ENCODE data around the gene MRPS15. TPM values are rescaled to one million over a fixed set of nuclear protein-coding genes. Genes with fewer than 3 reads are reported as not detected.

MRPS15 gene
- total and polyA plus RNA-seq, 2 of the 13 experiments (the other 11 are each of a cell fraction or from before 2014, with no cell fraction given) = 59.0 to 113 TPM

DNA sequence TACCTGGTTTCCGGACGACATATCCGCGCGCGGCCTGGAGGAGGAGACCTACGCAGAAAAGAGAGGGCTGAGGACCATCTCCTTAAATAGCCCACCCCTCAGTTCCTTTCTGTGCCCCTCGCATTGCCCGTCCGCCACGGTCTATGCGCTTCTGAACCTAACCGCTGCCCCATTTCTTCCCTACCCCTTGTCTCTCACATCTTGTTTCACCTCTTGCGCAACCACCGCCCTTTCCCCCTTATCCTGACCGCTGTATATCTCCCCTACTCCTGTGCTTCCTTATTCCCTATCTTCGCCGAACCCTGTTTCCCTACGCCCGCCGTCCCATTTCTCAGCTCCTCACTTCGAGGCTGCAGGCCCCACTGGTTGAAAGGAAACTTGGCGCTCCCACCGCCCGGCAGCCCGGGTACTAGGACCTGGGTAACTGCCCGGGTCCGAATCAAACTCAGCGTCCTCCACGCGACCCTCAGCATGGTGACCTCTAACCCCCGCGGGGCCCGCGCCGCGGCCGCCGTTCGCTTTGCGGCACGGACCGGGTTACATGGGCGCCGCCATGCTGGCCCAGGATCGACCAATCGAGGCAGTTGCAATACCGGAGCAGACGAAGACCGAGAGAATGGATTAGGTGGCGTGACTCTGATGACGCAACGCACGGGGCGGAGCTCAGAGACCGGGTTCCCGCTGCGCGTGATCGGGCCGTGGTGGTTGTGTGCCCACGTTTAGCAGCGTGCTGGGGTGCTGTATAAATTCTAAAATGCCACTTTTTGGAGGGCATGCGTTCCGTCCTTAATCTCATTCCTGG lies at the start of gene MRPS15 (continued):
- TF ChIP-seq ZBTB39 (CRISPR knock-in tag; IDR thresholded peaks at IDR 0.05) (0 out of 2 replicates have a peak, but pooled peaks have one; percentile 71), HOXD1 (CRISPR knock-in tag; IDR thresholded peaks at IDR 0.05) (peak; percentile 91), TP53 (CRISPR knock-in tag; conservative IDR thresholded peaks at IDR 0.05) (peak; percentile 21; the same call in 1 of the 2 replicates), KDM3A (CRISPR knock-in tag; IDR thresholded peaks at IDR 0.05; ENCODE audit: low read depth) (peak; percentile 83), ARNTL (CRISPR knock-in tag; IDR thresholded peaks at IDR 0.05) (peak; percentile 37; the same call in 1 of the 2 replicates), ZNF570 (CRISPR knock-in tag; IDR thresholded peaks at IDR 0.05; ENCODE audit: borderline replicate concordance) (no peak), IKZF4 (CRISPR knock-in tag; IDR thresholded peaks at IDR 0.05; ENCODE audit: borderline replicate concordance, low read depth, not compliant biosample characterization) (peak; percentile 70), CENPT (CRISPR knock-in tag; IDR thresholded peaks at IDR 0.05; ENCODE audit: low read depth) (no peak; the same call in 1 of the 2 replicates), U2AF1 (optimal IDR thresholded peaks at IDR 0.05; ENCODE audit: low read depth, low read length) (peak; percentile 87), ZNF224 (CRISPR knock-in tag; IDR thresholded peaks at IDR 0.05) (no peak), ZNF333 (CRISPR knock-in tag; IDR thresholded peaks at IDR 0.05; ENCODE audit: borderline replicate concordance) (no peak), TBP (CRISPR knock-in tag; IDR thresholded peaks at IDR 0.05) (no peak), ZNF619 (CRISPR knock-in tag; IDR thresholded peaks at IDR 0.05) (no peak), HOXA5 (CRISPR knock-in tag; IDR thresholded peaks at IDR 0.05) (peak; percentile 80), NFIB (CRISPR knock-in tag; IDR thresholded peaks at IDR 0.05; ENCODE audit: borderline replicate concordance) (0 out of 2 replicates have a peak, but pooled peaks have one; percentile 79), SRF (IDR thresholded peaks at IDR 0.05; ENCODE audit: low read depth, low read length) (peak; percentile 98), NFE2L2 (IDR thresholded peaks at IDR 0.05; ENCODE audit: low read length) (no peak)
- TF ChIP-seq, protein P1, sequence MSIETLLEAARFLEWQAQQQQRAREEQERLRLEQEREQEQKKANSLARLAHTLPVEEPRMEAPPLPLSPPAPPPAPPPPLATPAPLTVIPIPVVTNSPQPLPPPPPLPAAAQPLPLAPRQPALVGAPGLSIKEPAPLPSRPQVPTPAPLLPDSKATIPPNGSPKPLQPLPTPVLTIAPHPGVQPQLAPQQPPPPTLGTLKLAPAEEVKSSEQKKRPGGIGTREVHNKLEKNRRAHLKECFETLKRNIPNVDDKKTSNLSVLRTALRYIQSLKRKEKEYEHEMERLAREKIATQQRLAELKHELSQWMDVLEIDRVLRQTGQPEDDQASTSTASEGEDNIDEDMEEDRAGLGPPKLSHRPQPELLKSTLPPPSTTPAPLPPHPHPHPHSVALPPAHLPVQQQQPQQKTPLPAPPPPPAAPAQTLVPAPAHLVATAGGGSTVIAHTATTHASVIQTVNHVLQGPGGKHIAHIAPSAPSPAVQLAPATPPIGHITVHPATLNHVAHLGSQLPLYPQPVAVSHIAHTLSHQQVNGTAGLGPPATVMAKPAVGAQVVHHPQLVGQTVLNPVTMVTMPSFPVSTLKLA (IDR thresholded peaks at IDR 0.05) = no peak
- TF ChIP-seq, protein P2, sequence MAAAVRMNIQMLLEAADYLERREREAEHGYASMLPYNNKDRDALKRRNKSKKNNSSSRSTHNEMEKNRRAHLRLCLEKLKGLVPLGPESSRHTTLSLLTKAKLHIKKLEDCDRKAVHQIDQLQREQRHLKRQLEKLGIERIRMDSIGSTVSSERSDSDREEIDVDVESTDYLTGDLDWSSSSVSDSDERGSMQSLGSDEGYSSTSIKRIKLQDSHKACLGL (CRISPR knock-in tag; IDR thresholded peaks at IDR 0.05) = peak; percentile 88; the same call in 1 of the 2 replicates
- TF ChIP-seq, protein P3, sequence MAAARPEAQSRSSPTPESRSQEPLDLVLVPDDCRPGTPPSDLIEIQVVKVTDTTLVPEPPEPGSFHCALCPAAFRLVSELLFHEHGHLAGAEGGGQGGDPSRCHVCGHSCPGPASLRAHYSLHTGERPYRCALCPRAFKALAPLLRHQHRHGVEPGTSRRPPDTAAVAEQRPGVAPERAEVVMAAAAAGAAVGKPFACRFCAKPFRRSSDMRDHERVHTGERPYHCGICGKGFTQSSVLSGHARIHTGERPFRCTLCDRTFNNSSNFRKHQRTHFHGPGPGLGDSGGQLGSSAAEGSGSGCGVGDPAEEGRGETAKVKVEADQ (CRISPR knock-in tag; IDR thresholded peaks at IDR 0.05; ENCODE audit: borderline replicate concordance) = peak; percentile 91; the same call in 1 of the 2 replicates
- TF ChIP-seq, protein P4, sequence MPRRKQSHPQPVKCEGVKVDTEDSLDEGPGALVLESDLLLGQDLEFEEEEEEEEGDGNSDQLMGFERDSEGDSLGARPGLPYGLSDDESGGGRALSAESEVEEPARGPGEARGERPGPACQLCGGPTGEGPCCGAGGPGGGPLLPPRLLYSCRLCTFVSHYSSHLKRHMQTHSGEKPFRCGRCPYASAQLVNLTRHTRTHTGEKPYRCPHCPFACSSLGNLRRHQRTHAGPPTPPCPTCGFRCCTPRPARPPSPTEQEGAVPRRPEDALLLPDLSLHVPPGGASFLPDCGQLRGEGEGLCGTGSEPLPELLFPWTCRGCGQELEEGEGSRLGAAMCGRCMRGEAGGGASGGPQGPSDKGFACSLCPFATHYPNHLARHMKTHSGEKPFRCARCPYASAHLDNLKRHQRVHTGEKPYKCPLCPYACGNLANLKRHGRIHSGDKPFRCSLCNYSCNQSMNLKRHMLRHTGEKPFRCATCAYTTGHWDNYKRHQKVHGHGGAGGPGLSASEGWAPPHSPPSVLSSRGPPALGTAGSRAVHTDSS (CRISPR knock-in tag; conservative IDR thresholded peaks at IDR 0.05) = 0 out of 2 replicates have a peak, but pooled peaks have one; percentile 25
- TF ChIP-seq, protein P5, sequence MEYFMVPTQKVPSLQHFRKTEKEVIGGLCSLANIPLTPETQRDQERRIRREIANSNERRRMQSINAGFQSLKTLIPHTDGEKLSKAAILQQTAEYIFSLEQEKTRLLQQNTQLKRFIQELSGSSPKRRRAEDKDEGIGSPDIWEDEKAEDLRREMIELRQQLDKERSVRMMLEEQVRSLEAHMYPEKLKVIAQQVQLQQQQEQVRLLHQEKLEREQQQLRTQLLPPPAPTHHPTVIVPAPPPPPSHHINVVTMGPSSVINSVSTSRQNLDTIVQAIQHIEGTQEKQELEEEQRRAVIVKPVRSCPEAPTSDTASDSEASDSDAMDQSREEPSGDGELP (IDR thresholded peaks at IDR 0.05; ENCODE audit: borderline replicate concordance, low read depth) = no peak

Measured in HepG2 (cell line).